Breast epithelium (tissue), 3 donors: ENCODE data around the gene PTPRM.

ENCODE experiments used
- POLR2A ChIP-seq: fragments of 450-650 bp; IDR thresholded peaks from one replicate; pipeline ENCODE4 v1.6.1; 2016; ENCODE audit warnings: antibody characterized with exemption, mild to moderate bottlenecking, moderate library complexity
- POLR2AphosphoS5 ChIP-seq, 3 donors: sonication (generic); formaldehyde crosslinking; IDR thresholded peaks; one replicate each; pipeline ENCODE4 v1.6.1; 2017; ENCODE audit warnings: antibody characterized with exemption in 3 of 3
- TF ChIP-seq, protein P1 (sequence below), 3 donors: fragments of 450-650 bp; IDR thresholded peaks; one replicate each; pipeline ENCODE4 v1.5.1; 2016 to 2017; ENCODE audit warnings: antibody characterized with exemption in 3 of 3, mild to moderate bottlenecking in 3 of 3, moderate library complexity in 3 of 3

DNA sequence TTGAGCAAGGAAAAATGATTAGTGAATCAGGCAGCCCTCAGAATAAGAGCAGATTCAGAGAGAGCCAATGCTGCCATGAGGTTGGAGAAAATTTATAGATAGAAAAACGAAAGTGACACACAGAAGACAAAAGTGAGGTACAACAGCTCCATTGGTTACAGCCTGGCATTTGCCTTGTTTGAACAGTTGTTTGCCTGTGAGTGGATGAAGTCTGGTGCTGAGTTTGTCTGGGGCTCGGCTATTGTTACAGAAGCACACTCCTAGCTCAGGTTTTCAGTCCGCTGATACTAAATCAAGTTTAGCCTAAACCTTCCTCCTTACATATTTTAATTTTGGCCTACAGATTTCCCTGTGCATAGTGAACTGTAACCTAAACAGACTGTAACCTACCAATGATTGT lies 654.3 kb downstream of the PTPRM start:
- TF ChIP-seq, protein P1, sequence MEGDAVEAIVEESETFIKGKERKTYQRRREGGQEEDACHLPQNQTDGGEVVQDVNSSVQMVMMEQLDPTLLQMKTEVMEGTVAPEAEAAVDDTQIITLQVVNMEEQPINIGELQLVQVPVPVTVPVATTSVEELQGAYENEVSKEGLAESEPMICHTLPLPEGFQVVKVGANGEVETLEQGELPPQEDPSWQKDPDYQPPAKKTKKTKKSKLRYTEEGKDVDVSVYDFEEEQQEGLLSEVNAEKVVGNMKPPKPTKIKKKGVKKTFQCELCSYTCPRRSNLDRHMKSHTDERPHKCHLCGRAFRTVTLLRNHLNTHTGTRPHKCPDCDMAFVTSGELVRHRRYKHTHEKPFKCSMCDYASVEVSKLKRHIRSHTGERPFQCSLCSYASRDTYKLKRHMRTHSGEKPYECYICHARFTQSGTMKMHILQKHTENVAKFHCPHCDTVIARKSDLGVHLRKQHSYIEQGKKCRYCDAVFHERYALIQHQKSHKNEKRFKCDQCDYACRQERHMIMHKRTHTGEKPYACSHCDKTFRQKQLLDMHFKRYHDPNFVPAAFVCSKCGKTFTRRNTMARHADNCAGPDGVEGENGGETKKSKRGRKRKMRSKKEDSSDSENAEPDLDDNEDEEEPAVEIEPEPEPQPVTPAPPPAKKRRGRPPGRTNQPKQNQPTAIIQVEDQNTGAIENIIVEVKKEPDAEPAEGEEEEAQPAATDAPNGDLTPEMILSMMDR (IDR thresholded peaks at IDR 0.05) = no peak
- no peak for TF ChIP-seq POLR2AphosphoS5 (IDR thresholded peaks at IDR 0.05)
- TF ChIP-seq POLR2A = no peak
